ENCODE data around the gene LAMC2.
"Not testable (repeated sequence)": the region's sequence is repeated elsewhere in the genome, so short reads cannot be mapped to it uniquely, and the experiment has no call there.

The LAMC2 gene

GRCh38 chr1:183273300-183273699 is 87.2 kb downstream of the LAMC2 start:
- Histone ChIP-seq H3F3A (ENCODE audit: insufficient read depth) (no peaks in the 10 kb centered on the region), H4K20me1 (ENCODE audit: low read depth, low read length) (no peaks in the 10 kb centered on the region), H3K9ac (ENCODE audit: low read length) (no peak overlapping the region), H3K36me3 (ENCODE audit: low read length) (no peaks in the 10 kb centered on the region), H3K9me2 (replicated peaks; ENCODE audit: insufficient read depth, low read length) (no peaks in the 10 kb centered on the region), H3K9me3 (ENCODE audit: insufficient read depth, low read length) (no peaks in the 10 kb centered on the region), H3K27me3 (ENCODE audit: low read length) (no peaks in the 10 kb centered on the region), H3K4me2 (ENCODE audit: low read depth, low read length, poor library complexity, severe bottlenecking) (no peak overlapping the region), H3K27ac (ENCODE audit: low read depth, low read length) (no peak overlapping the region), H3K4me3 (ENCODE audit: insufficient read depth, low read length, poor library complexity, severe bottlenecking) (no peak overlapping the region), H2AFZ (ENCODE audit: low read depth, low read length, severe bottlenecking) (no peak overlapping the region), H3K79me2 (ENCODE audit: insufficient read depth, low read length) (no peaks in the 10 kb centered on the region)
- TF ChIP-seq EZH2phosphoT487 (conservative IDR thresholded peaks at IDR 0.05; ENCODE audit: low read length) (no peak), CTCF (IDR thresholded peaks at IDR 0.05; ENCODE audit: insufficient read depth, low read length, poor library complexity, severe bottlenecking) (no peak)

- H3K9ac ChIP-seq (ENCODE audit: low read length); H3F3A ChIP-seq (ENCODE audit: insufficient read depth); H3K79me2 ChIP-seq (ENCODE audit: insufficient read depth, low read length); H3K4me3 ChIP-seq (ENCODE audit: insufficient read depth, low read length, poor library complexity, severe bottlenecking); H3K4me2 ChIP-seq (ENCODE audit: low read depth, low read length, poor library complexity, severe bottlenecking); H3K9me2 ChIP-seq (replicated peaks; ENCODE audit: insufficient read depth, low read length); H2AFZ ChIP-seq (ENCODE audit: low read depth, low read length, severe bottlenecking); H3K27me3 ChIP-seq (ENCODE audit: low read length); H3K27ac ChIP-seq (ENCODE audit: low read depth, low read length); H3K9me3 ChIP-seq (ENCODE audit: insufficient read depth, low read length); H3K36me3 ChIP-seq (ENCODE audit: low read length); H4K20me1 ChIP-seq (ENCODE audit: low read depth, low read length): not testable (repeated sequence)
These were observed 87.9 kb downstream of the LAMC2 start for GRCh38 chr1:183273984-183274383.

GRCh38 chr1:183274836-183275235 is 88.8 kb downstream of the LAMC2 start:
- no peak overlapping the region for H3K9ac ChIP-seq (ENCODE audit: low read length)
- no peaks in the 10 kb centered on the region for H3K9me3 ChIP-seq (ENCODE audit: insufficient read depth, low read length)
- TF ChIP-seq EZH2phosphoT487 (conservative IDR thresholded peaks at IDR 0.05; ENCODE audit: low read length) (no peak), CTCF (IDR thresholded peaks at IDR 0.05; ENCODE audit: insufficient read depth, low read length, poor library complexity, severe bottlenecking) (no peak)
- H3K27me3 ChIP-seq (ENCODE audit: low read length), result no peaks in the 10 kb centered on the region
- H3F3A ChIP-seq (ENCODE audit: insufficient read depth), result no peaks in the 10 kb centered on the region
- H2AFZ ChIP-seq (ENCODE audit: low read depth, low read length, severe bottlenecking), result no peak overlapping the region
- H3K9me2 ChIP-seq (replicated peaks; ENCODE audit: insufficient read depth, low read length), result no peaks in the 10 kb centered on the region
- H3K4me2 ChIP-seq (ENCODE audit: low read depth, low read length, poor library complexity, severe bottlenecking), result no peak overlapping the region
- no peak overlapping the region for H3K4me3 ChIP-seq (ENCODE audit: insufficient read depth, low read length, poor library complexity, severe bottlenecking)
- no peaks in the 10 kb centered on the region for H4K20me1 ChIP-seq (ENCODE audit: low read depth, low read length)
- H3K79me2 ChIP-seq (ENCODE audit: insufficient read depth, low read length), result no peaks in the 10 kb centered on the region
- no peak overlapping the region for H3K27ac ChIP-seq (ENCODE audit: low read depth, low read length)
- no peaks in the 10 kb centered on the region for H3K36me3 ChIP-seq (ENCODE audit: low read length)

GRCh38 chr1:183275322-183275721 is 89.3 kb downstream of the LAMC2 start:
- Histone ChIP-seq H3K4me2 (ENCODE audit: low read depth, low read length, poor library complexity, severe bottlenecking) (no peak overlapping the region), H3K79me2 (ENCODE audit: insufficient read depth, low read length) (no peaks in the 10 kb centered on the region), H3K9me2 (replicated peaks; ENCODE audit: insufficient read depth, low read length) (no peaks in the 10 kb centered on the region), H3F3A (ENCODE audit: insufficient read depth) (no peaks in the 10 kb centered on the region), H3K9me3 (ENCODE audit: insufficient read depth, low read length) (no peaks in the 10 kb centered on the region), H2AFZ (ENCODE audit: low read depth, low read length, severe bottlenecking) (no peak overlapping the region), H3K9ac (ENCODE audit: low read length) (no peak overlapping the region), H4K20me1 (ENCODE audit: low read depth, low read length) (no peaks in the 10 kb centered on the region), H3K36me3 (ENCODE audit: low read length) (no peaks in the 10 kb centered on the region), H3K4me3 (ENCODE audit: insufficient read depth, low read length, poor library complexity, severe bottlenecking) (no peak overlapping the region), H3K27me3 (ENCODE audit: low read length) (no peaks in the 10 kb centered on the region), H3K27ac (ENCODE audit: low read depth, low read length) (no peak overlapping the region)
- no peak for TF ChIP-seq CTCF (IDR thresholded peaks at IDR 0.05; ENCODE audit: insufficient read depth, low read length, poor library complexity, severe bottlenecking)
- TF ChIP-seq EZH2phosphoT487 (conservative IDR thresholded peaks at IDR 0.05; ENCODE audit: low read length), result no peak

All from SU-DHL-6 (cell line).